KMS-11 (cell line): ENCODE results near the gene MEGF11.

ENCODE experiments used
- H2AFZ ChIP-seq: fragments of 200-600 bp; sonication (generic); 2 replicates; pipeline ENCODE4 v1.6.1; 2016; ENCODE audit warnings: antibody characterized with exemption, mixed run types, low read depth
- H3K27ac ChIP-seq: fragments of 200-600 bp; sonication (generic); 2 replicates; pipeline ENCODE4 v1.6.1; 2016; ENCODE audit warnings: mild to moderate bottlenecking, mixed run types
- H3K27me3 ChIP-seq: fragments of 200-600 bp; sonication (generic); 2 replicates; pipeline ENCODE4 v1.6.1; 2017; ENCODE audit warnings: mild to moderate bottlenecking, low read depth, mixed run types, moderate library complexity; ENCODE audit not compliant: insufficient read depth
- H3K36me3 ChIP-seq: fragments of 200-600 bp; sonication (generic); 2 replicates; pipeline ENCODE4 v1.6.1; 2017; ENCODE audit warnings: mild to moderate bottlenecking, mixed run types; ENCODE audit not compliant: insufficient read depth
- H3K4me1 ChIP-seq: fragments of 200-600 bp; sonication (generic); 2 replicates; pipeline ENCODE4 v1.6.1; 2016; ENCODE audit warnings: mild to moderate bottlenecking, low read depth, mixed run types; ENCODE audit not compliant: poor library complexity, severe bottlenecking
- H3K4me2 ChIP-seq: fragments of 200-600 bp; sonication (generic); 2 replicates; pipeline ENCODE4 v1.7.0; 2016; ENCODE audit warnings: mild to moderate bottlenecking, mixed run types
- H3K4me3 ChIP-seq: fragments of 200-600 bp; sonication (generic); IDR thresholded peaks from 2 replicates; pipeline ENCODE4 v1.6.1; 2017; ENCODE audit warnings: low read depth, low read length, mixed read lengths; ENCODE audit not compliant: insufficient read depth
- H3K79me2 ChIP-seq: fragments of 200-600 bp; sonication (generic); 2 replicates; pipeline ENCODE4 v1.6.1; 2016; ENCODE audit warnings: low read depth, mixed run types; ENCODE audit not compliant: insufficient read depth
- H3K9ac ChIP-seq: fragments of 200-600 bp; sonication (generic); 2 replicates; pipeline ENCODE4 v1.6.1; 2016; ENCODE audit warnings: mild to moderate bottlenecking, mixed run types
- H4K20me1 ChIP-seq: fragments of 200-600 bp; sonication (generic); 2 replicates; pipeline ENCODE4 v1.6.1; 2016; ENCODE audit warnings: mild to moderate bottlenecking, mixed run types; ENCODE audit not compliant: insufficient read depth
- TF ChIP-seq, protein P1 (sequence below): fragments of 200-600 bp; sonication (generic); conservative IDR thresholded peaks from 2 replicates; pipeline ENCODE4 v1.6.1; 2017; ENCODE audit warnings: low read depth, mild to moderate bottlenecking, antibody characterized with exemption, low read length, moderate library complexity, mixed read lengths

Gene MEGF11

DNA sequence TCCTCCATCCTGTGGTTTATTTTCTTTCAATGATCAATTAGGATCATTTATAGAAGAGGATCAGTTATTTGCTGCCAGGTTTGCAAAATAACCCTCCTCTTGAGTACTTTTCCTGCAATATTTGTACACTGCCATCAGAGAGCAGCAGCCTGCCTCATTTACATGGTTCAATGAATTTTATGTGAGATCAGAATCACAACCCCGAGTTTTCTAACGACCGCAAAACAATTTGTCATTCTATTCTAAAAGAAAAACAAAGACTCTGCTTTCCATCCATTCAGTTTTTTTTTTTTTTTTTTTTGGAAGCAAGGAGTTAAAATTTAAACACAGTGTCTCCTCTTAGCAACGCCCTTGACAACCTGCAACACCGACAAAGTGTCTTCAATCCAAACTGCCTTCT, 237.4 kb downstream of the MEGF11 start:
- no peaks in the 10 kb centered on the region for H3K79me2 ChIP-seq
- TF ChIP-seq, protein P1, sequence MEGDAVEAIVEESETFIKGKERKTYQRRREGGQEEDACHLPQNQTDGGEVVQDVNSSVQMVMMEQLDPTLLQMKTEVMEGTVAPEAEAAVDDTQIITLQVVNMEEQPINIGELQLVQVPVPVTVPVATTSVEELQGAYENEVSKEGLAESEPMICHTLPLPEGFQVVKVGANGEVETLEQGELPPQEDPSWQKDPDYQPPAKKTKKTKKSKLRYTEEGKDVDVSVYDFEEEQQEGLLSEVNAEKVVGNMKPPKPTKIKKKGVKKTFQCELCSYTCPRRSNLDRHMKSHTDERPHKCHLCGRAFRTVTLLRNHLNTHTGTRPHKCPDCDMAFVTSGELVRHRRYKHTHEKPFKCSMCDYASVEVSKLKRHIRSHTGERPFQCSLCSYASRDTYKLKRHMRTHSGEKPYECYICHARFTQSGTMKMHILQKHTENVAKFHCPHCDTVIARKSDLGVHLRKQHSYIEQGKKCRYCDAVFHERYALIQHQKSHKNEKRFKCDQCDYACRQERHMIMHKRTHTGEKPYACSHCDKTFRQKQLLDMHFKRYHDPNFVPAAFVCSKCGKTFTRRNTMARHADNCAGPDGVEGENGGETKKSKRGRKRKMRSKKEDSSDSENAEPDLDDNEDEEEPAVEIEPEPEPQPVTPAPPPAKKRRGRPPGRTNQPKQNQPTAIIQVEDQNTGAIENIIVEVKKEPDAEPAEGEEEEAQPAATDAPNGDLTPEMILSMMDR, result no peak
- H3K9ac ChIP-seq, result no peak overlapping the region
- H3K4me3 ChIP-seq, result no peak overlapping the region
- H3K4me2 ChIP-seq, result no peak overlapping the region
- H3K27ac ChIP-seq, result no peak overlapping the region
- H2AFZ ChIP-seq, result no peak overlapping the region
- no peaks in the 10 kb centered on the region; the same call in 1 of the 2 replicates for H3K27me3 ChIP-seq
- no peaks in the 10 kb centered on the region for H4K20me1 ChIP-seq
- H3K4me1 ChIP-seq, result no peaks in the 10 kb centered on the region
- H3K36me3 ChIP-seq, result no peaks in the 10 kb centered on the region

DNA sequence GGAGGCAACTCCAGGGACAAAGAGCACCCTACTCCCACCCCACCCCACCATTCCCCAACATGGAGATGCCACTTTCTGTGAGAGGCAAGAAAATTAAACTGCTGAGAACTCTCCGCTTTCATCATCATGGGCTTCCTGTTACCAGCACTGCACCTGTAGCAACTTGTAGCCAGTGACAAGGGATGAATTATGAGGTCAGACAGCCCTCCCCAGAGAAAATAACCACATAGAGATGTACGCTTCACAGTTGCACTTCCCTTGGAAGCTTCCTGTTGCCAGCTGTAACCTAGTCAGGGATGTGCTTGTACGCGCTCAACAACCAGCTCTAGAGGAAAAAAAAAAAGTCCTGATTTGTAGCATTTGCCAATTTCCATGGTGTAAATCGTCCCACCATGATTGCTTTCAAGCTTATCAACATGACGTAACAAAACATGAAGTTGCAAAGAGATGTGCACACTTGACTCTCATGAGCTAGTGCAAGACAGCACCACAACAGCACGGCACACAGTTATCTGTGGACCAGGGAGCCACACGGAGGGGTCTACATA, 238.8 kb downstream of the MEGF11 start:
- H3K27ac ChIP-seq, result no peak overlapping the region
- TF ChIP-seq, protein P1, result no peak

DNA sequence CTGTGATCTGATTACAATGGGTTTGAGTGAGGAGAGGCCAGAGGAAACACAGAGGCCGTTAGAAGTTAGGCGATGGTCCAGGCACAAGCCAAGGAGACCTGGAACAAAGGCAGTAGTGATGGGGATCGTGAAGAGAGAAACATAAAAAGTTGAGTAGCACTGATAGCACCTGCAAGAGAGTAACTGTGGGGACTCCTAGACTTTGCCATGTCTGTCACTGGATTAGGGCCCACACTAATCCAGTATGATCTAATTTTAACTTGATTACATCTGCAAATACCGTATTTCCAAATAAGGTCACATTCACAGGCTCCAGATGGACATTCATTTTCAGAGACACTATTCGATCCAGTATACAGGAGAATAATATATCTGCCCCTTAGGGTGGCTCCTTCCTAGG, 239.5 kb downstream of the MEGF11 start:
- no peak overlapping the region for H3K4me3 ChIP-seq
- no peak overlapping the region for H3K9ac ChIP-seq
- H3K27me3 ChIP-seq, result no peaks in the 10 kb centered on the region; the same call in 1 of the 2 replicates
- H3K36me3 ChIP-seq, result no peaks in the 10 kb centered on the region
- no peaks in the 10 kb centered on the region for H3K79me2 ChIP-seq
- no peak overlapping the region for H3K4me2 ChIP-seq
- no peaks in the 10 kb centered on the region for H4K20me1 ChIP-seq
- H3K27ac ChIP-seq, result no peak overlapping the region
- H3K4me1 ChIP-seq, result no peaks in the 10 kb centered on the region
- TF ChIP-seq, protein P1, result no peak
- H2AFZ ChIP-seq, result no peak overlapping the region

More for the DNA sequence above, 238.8 kb downstream of the MEGF11 start:
- Histone ChIP-seq H3K79me2 (no peaks in the 10 kb centered on the region), H3K4me3 (no peak overlapping the region), H3K27me3 (no peaks in the 10 kb centered on the region; the same call in 1 of the 2 replicates), H3K4me1 (no peaks in the 10 kb centered on the region), H3K36me3 (no peaks in the 10 kb centered on the region), H3K9ac (no peak overlapping the region), H3K4me2 (no peak overlapping the region), H2AFZ (no peak overlapping the region), H4K20me1 (no peaks in the 10 kb centered on the region)

DNA sequence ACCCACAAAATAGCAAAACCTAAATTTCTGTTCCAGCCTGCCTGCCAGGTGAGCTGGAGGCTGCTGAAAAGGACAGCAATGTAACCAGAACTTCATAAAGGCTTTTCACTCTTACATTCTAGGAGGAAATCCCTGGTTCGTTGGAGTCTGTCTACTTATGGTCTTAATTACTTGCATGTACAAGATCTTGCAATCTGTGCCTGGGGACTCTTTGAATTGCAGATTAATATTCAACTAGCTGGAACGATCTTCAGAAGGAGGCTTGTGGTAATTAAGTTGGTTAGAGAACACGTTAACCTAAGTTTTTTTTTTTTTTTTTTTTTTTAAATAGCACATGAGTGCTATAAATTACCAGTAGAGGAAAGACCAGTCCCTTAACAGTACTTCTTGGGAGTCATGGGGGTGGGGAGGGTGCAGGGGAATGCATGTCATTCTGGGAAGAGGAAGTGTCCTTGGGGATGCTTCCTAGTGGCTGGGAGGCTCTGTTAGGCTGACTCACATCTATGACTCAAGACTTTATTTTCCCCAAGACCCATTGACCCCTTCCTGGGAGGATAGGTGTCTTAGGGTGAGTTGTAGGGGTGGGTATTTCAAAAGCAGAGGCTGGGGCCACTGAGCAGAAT, 244.5 kb downstream of the MEGF11 start:
- no peak overlapping the region for H3K4me2 ChIP-seq
- no peaks in the 10 kb centered on the region for H3K79me2 ChIP-seq
- no peaks in the 10 kb centered on the region; the same call in 1 of the 2 replicates for H3K27me3 ChIP-seq
- H4K20me1 ChIP-seq, result no peaks in the 10 kb centered on the region
- H3K27ac ChIP-seq, result no peak overlapping the region
- no peak overlapping the region for H3K4me3 ChIP-seq
- no peaks in the 10 kb centered on the region for H3K36me3 ChIP-seq
- no peak overlapping the region for H3K9ac ChIP-seq
- TF ChIP-seq, protein P1, result no peak
- H3K4me1 ChIP-seq, result no peaks in the 10 kb centered on the region
- no peak overlapping the region for H2AFZ ChIP-seq
